ENCODE measurements around the gene AMHR2.
"Not testable (repeated sequence)": the region's sequence is repeated elsewhere in the genome, so short reads cannot be mapped to it uniquely, and the experiment has no call there.

AMHR2 gene

GRCh38 chr12:53415752-53416389, 7.8 kb upstream of the AMHR2 start:
- DNase-seq = not testable (repeated sequence)

- not testable (repeated sequence) for DNase-seq
Observed at GRCh38 chr12:53417291-53417816, 6.3 kb upstream of the AMHR2 start.

- DNase-seq = no peak
Observed at GRCh38 chr12:53418221-53418620, 5.4 kb upstream of the AMHR2 start.

GRCh38 chr12:53419756-53420155, 3.9 kb upstream of the AMHR2 start:
- DNase-seq = no peak

- DNase-seq = not testable (repeated sequence)
Observed at GRCh38 chr12:53422247-53422646, 1.4 kb upstream of the AMHR2 start.

- DNase-seq = no peak
Observed at GRCh38 chr12:53424626-53425514, 1.2 kb downstream of the AMHR2 start.

- DNase-seq = no peak
Observed at GRCh38 chr12:53425515-53426150, 2.0 kb downstream of the AMHR2 start.

GRCh38 chr12:53427905-53428594, 4.4 kb downstream of the AMHR2 start:
- DNase-seq = no peak

GRCh38 chr12:53428741-53429140, 5.1 kb downstream of the AMHR2 start:
- no peak for DNase-seq

GRCh38 chr12:53430116-53430515, 6.5 kb downstream of the AMHR2 start:
- no peak for DNase-seq

GRCh38 chr12:53431187-53431586, 7.5 kb downstream of the AMHR2 start:
- DNase-seq = no peak

- not testable (repeated sequence) for DNase-seq
Observed at GRCh38 chr12:53435326-53435725, 11.7 kb downstream of the AMHR2 start.

GRCh38 chr12:53439582-53439981, 15.9 kb downstream of the AMHR2 start:
- not testable (repeated sequence) for DNase-seq

GRCh38 chr12:53441040-53441833, 17.6 kb downstream of the AMHR2 start, which contains the start of gene PRR13:
Gene PRR13 (plus strand): TSS chr12:53441734. CDS start chr12:53442715, 981 bp downstream.
- peak; percentile 97 for DNase-seq

GRCh38 chr12:53443955-53444354, 20.3 kb downstream of the AMHR2 start:
- no peak for DNase-seq

GRCh38 chr12:53444593-53445325, 21.1 kb downstream of the AMHR2 start:
- not testable (repeated sequence) for DNase-seq

GRCh38 chr12:53450936-53451335, 27.3 kb downstream of the AMHR2 start:
- DNase-seq = no peak

- DNase-seq = peak; percentile 97
Observed at GRCh38 chr12:53451661-53452158, 28.1 kb downstream of the AMHR2 start, which contains the start of gene PCBP2. Gene PCBP2 (plus strand): TSS chr12:53452102. CDS start chr12:53454801, 2,699 bp downstream.

GRCh38 chr12:53452159-53453077, 28.8 kb downstream of the AMHR2 start:
- peak; percentile 55 for DNase-seq
